ENCODE results near the gene PAX5. TPM values are rescaled to one million over a fixed set of nuclear protein-coding genes. Genes with fewer than 3 reads are reported as not detected.

Gene PAX5
- total and polyA plus RNA-seq, 5 donors from 2014 or later = 0.02 to 0.94 (median 0.15) TPM; not detected in 2

GRCh38 chr9:36928670-36929349, 105.3 kb downstream of the PAX5 start:
- DNase-seq (peak in 1 of 3 donors; percentile 8), ATAC-seq (ENCODE audit: low read depth in 2 of 2) (no peak)
- Histone ChIP-seq H3K9me3 (ENCODE audit: control insufficient read depth in 2 of 2, low read length in 2 of 2) (no peaks in the 10 kb centered on the region), H3K27me3 (ENCODE audit: control insufficient read depth, insufficient read depth, low read length) (peaks cover 2% of the 10 kb centered on the region), H3K4me3 (ENCODE audit: low read depth, low read length) (no peak overlapping the region), H3K27ac (ENCODE audit: insufficient read depth, low read length, poor library complexity, severe bottlenecking) (no peak overlapping the region), H3K36me3 (ENCODE audit: control insufficient read depth, insufficient read depth, low read length) (no peaks in the 10 kb centered on the region), H3K4me1 (ENCODE audit: control insufficient read depth, insufficient read depth, low read length, poor library complexity, severe bottlenecking) (no peaks in the 10 kb centered on the region)
- Mint-ChIP-seq H3K4me3 (no peak overlapping the region), H3K27ac (peak overlapping the region in 1 of 3 donors; percentile 12), H3K36me3 (no peaks in the 10 kb centered on the region), H3K9me3 (peaks cover 0 to 5% (median 2%) of the 10 kb centered on the region in 7 donors), H3K4me1 (no peaks in the 10 kb centered on the region), H3K27me3 (peaks cover 22% of the 10 kb centered on the region)

- DNase-seq = no peak
- no peak overlapping the region for H3K4me3 ChIP-seq (ENCODE audit: low read depth, low read length)
- H3K9me3 ChIP-seq (ENCODE audit: control insufficient read depth in 2 of 2, low read length in 2 of 2) = no peaks in the 10 kb centered on the region
- H3K27me3 Mint-ChIP-seq = peaks cover 22% of the 10 kb centered on the region
- no peaks in the 10 kb centered on the region for H3K4me1 ChIP-seq (ENCODE audit: control insufficient read depth, insufficient read depth, low read length, poor library complexity, severe bottlenecking)
- peaks cover 2% of the 10 kb centered on the region for H3K27me3 ChIP-seq (ENCODE audit: control insufficient read depth, insufficient read depth, low read length)
- no peak for ATAC-seq (ENCODE audit: low read depth in 2 of 2)
- H3K4me1 Mint-ChIP-seq = no peaks in the 10 kb centered on the region
- H3K27ac Mint-ChIP-seq = no peak overlapping the region
- peaks cover 0 to 5% (median 2%) of the 10 kb centered on the region in 7 donors for H3K9me3 Mint-ChIP-seq
- H3K36me3 ChIP-seq (ENCODE audit: control insufficient read depth, insufficient read depth, low read length) = no peaks in the 10 kb centered on the region
- H3K27ac ChIP-seq (ENCODE audit: insufficient read depth, low read length, poor library complexity, severe bottlenecking) = no peak overlapping the region
- H3K4me3 Mint-ChIP-seq = no peak overlapping the region
- no peaks in the 10 kb centered on the region for H3K36me3 Mint-ChIP-seq
These were observed 105.9 kb downstream of the PAX5 start for GRCh38 chr9:36928210-36928609.

- no peak overlapping the region for H3K27ac Mint-ChIP-seq
These were observed 109.2 kb downstream of the PAX5 start for GRCh38 chr9:36924757-36925432.

GRCh38 chr9:36924071-36924470, 110.0 kb downstream of the PAX5 start:
- no peaks in the 10 kb centered on the region for H3K4me1 Mint-ChIP-seq
- Histone ChIP-seq H3K4me1 (ENCODE audit: control insufficient read depth, insufficient read depth, low read length, poor library complexity, severe bottlenecking) (no peaks in the 10 kb centered on the region), H3K9me3 (ENCODE audit: control insufficient read depth in 2 of 2, low read length in 2 of 2) (no peaks in the 10 kb centered on the region), H3K27ac (ENCODE audit: insufficient read depth, low read length, poor library complexity, severe bottlenecking) (no peak overlapping the region), H3K4me3 (ENCODE audit: low read depth, low read length) (no peak overlapping the region), H3K27me3 (ENCODE audit: control insufficient read depth, insufficient read depth, low read length) (peaks cover 2% of the 10 kb centered on the region), H3K36me3 (ENCODE audit: control insufficient read depth, insufficient read depth, low read length) (no peaks in the 10 kb centered on the region)
- no peak overlapping the region for H3K27ac Mint-ChIP-seq
- no peak overlapping the region for H3K4me3 Mint-ChIP-seq
- peaks cover 0 to 2% (median 0%) of the 10 kb centered on the region in 7 donors for H3K9me3 Mint-ChIP-seq
- H3K36me3 Mint-ChIP-seq = no peaks in the 10 kb centered on the region
- peaks cover 25% of the 10 kb centered on the region for H3K27me3 Mint-ChIP-seq
- peak in 1 of 3 donors; percentile 29 for DNase-seq
- no peak for ATAC-seq (ENCODE audit: low read depth in 2 of 2)

More at GRCh38 chr9:36924757-36925432, 109.2 kb downstream of the PAX5 start:
- no peak overlapping the region for H3K27ac ChIP-seq (ENCODE audit: insufficient read depth, low read length, poor library complexity, severe bottlenecking)
- no peaks in the 10 kb centered on the region for H3K36me3 ChIP-seq (ENCODE audit: control insufficient read depth, insufficient read depth, low read length)
- ATAC-seq (ENCODE audit: low read depth in 2 of 2) (no peak), DNase-seq (no peak)
- Mint-ChIP-seq H3K9me3 (peaks cover 0 to 2% (median 0%) of the 10 kb centered on the region in 7 donors), H3K4me1 (no peaks in the 10 kb centered on the region), H3K4me3 (no peak overlapping the region), H3K36me3 (no peaks in the 10 kb centered on the region), H3K27me3 (peaks cover 22% of the 10 kb centered on the region)
- H3K4me3 ChIP-seq (ENCODE audit: low read depth, low read length) = no peak overlapping the region
- H3K27me3 ChIP-seq (ENCODE audit: control insufficient read depth, insufficient read depth, low read length) = peaks cover 2% of the 10 kb centered on the region
- no peaks in the 10 kb centered on the region for H3K9me3 ChIP-seq (ENCODE audit: control insufficient read depth in 2 of 2, low read length in 2 of 2)
- no peaks in the 10 kb centered on the region for H3K4me1 ChIP-seq (ENCODE audit: control insufficient read depth, insufficient read depth, low read length, poor library complexity, severe bottlenecking)

DNA sequence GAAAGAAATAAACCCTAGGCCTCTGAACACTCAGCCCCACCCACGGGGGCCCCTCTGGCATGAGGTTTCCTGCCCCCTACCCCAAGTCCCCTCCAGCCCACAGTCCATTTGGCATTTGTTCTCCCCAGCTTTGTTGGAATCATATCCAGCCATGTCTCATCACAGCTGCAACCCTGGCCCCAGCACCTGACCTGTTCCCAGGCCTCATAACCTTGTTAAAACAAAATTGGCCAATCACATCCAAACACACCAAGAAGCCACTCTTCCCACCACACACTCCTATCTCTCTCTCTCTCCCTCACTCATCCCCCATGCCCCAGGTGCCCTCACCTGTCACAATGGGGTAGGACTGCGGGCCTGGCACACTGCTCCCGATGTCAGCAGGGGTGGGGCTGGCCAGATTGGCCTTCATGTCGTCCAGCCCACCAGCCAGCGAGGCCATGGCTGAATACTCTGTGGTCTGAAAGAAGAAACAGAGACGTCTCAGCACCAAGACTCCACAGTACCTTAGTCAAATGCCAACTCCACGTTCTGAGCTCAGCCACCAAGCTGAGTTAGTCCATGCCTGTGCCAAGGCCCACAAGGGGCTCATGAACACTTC, 110.9 kb downstream of the PAX5 start:
- Histone ChIP-seq H3K27ac (ENCODE audit: insufficient read depth, low read length, poor library complexity, severe bottlenecking) (no peak overlapping the region), H3K4me1 (ENCODE audit: control insufficient read depth, insufficient read depth, low read length, poor library complexity, severe bottlenecking) (no peaks in the 10 kb centered on the region), H3K9me3 (ENCODE audit: control insufficient read depth in 2 of 2, low read length in 2 of 2) (no peaks in the 10 kb centered on the region), H3K4me3 (ENCODE audit: low read depth, low read length) (no peak overlapping the region), H3K27me3 (ENCODE audit: control insufficient read depth, insufficient read depth, low read length) (no peaks in the 10 kb centered on the region), H3K36me3 (ENCODE audit: control insufficient read depth, insufficient read depth, low read length) (no peaks in the 10 kb centered on the region)
- Mint-ChIP-seq H3K27me3 (peaks cover 28% of the 10 kb centered on the region), H3K4me3 (no peak overlapping the region), H3K36me3 (no peaks in the 10 kb centered on the region), H3K4me1 (no peaks in the 10 kb centered on the region), H3K27ac (no peak overlapping the region), H3K9me3 (peaks cover 0 to 2% (median 0%) of the 10 kb centered on the region in 7 donors)
- DNase-seq (no peak), ATAC-seq (ENCODE audit: low read depth in 2 of 2) (no peak)

DNA sequence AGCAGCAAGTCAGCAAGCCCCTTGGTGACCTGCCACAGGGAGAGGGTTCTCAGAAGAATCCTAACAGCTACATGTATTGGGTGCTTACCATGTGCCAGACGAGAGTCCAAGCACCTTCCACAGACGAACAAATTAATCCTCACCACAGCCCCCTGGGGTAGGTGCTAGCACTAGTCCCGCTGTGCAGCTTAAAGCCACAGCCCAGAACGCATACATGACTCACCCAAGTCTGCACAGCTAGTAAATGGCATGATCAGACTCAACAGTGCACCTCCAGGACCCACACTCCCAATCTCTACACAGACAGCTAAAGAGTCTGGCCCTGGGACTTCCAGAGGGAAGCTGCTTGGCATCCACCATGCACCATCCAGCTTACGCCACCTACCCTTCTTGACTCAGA, 111.5 kb downstream of the PAX5 start:
- no peak for ATAC-seq (ENCODE audit: low read depth in 2 of 2)

DNA sequence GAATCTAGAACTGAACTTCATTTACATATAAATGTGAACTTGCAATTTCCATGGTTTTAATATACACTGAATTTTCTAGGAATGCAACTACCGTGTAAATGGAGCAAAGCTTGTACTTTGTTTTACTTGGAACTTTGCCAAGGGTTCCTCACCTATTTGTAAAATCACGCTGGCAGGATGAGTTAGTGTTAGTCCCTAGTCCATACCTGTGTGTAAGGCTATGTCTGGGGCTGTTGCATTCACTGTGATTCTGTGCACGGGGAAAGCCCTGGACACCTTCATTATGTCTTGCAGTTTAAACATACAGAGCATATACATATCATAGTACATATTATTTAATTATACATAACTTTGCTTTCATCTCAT, 119.9 kb downstream of the PAX5 start:
- no peak overlapping the region for H3K27ac Mint-ChIP-seq
- no peaks in the 10 kb centered on the region for H3K4me1 Mint-ChIP-seq
- ATAC-seq (ENCODE audit: low read depth in 2 of 2) = no peak
- DNase-seq = no peak
- Histone ChIP-seq H3K4me3 (ENCODE audit: low read depth, low read length) (no peak overlapping the region), H3K27ac (ENCODE audit: insufficient read depth, low read length, poor library complexity, severe bottlenecking) (no peak overlapping the region), H3K9me3 (ENCODE audit: control insufficient read depth in 2 of 2, low read length in 2 of 2) (no peaks in the 10 kb centered on the region), H3K36me3 (ENCODE audit: control insufficient read depth, insufficient read depth, low read length) (no peaks in the 10 kb centered on the region), H3K4me1 (ENCODE audit: control insufficient read depth, insufficient read depth, low read length, poor library complexity, severe bottlenecking) (no peaks in the 10 kb centered on the region), H3K27me3 (ENCODE audit: control insufficient read depth, insufficient read depth, low read length) (peaks cover 3% of the 10 kb centered on the region)
- H3K36me3 Mint-ChIP-seq = no peaks in the 10 kb centered on the region
- peaks cover 24% of the 10 kb centered on the region for H3K27me3 Mint-ChIP-seq
- H3K9me3 Mint-ChIP-seq = no peaks in the 10 kb centered on the region
- H3K4me3 Mint-ChIP-seq = no peak overlapping the region

More for the DNA sequence above, 111.5 kb downstream of the PAX5 start:
- Mint-ChIP-seq H3K9me3 (peaks cover 0 to 2% (median 0%) of the 10 kb centered on the region in 7 donors), H3K36me3 (no peaks in the 10 kb centered on the region), H3K27me3 (peaks cover 28% of the 10 kb centered on the region), H3K27ac (no peak overlapping the region), H3K4me3 (no peak overlapping the region), H3K4me1 (no peaks in the 10 kb centered on the region)
- H3K36me3 ChIP-seq (ENCODE audit: control insufficient read depth, insufficient read depth, low read length) = no peaks in the 10 kb centered on the region
- DNase-seq = no peak
- no peak overlapping the region for H3K4me3 ChIP-seq (ENCODE audit: low read depth, low read length)
- no peak overlapping the region for H3K27ac ChIP-seq (ENCODE audit: insufficient read depth, low read length, poor library complexity, severe bottlenecking)
- no peaks in the 10 kb centered on the region for H3K4me1 ChIP-seq (ENCODE audit: control insufficient read depth, insufficient read depth, low read length, poor library complexity, severe bottlenecking)
- no peaks in the 10 kb centered on the region for H3K9me3 ChIP-seq (ENCODE audit: control insufficient read depth in 2 of 2, low read length in 2 of 2)
- peaks cover 2% of the 10 kb centered on the region for H3K27me3 ChIP-seq (ENCODE audit: control insufficient read depth, insufficient read depth, low read length)

All from CD4-positive, CD25-positive, alpha-beta regulatory T cell (primary cell).